Measurements from ENCODE around the gene UGT3A1. TPM values are rescaled to one million over a fixed set of nuclear protein-coding genes. Genes with fewer than 3 reads are reported as not detected.
"Not testable (repeated sequence)": the region's sequence is repeated elsewhere in the genome, so short reads cannot be mapped to it uniquely, and the experiment has no call there.

Gene UGT3A1
- total RNA-seq, 4 donors from 2014 or later, result 0.42 to 4.6 (median 2.1) TPM

DNA sequence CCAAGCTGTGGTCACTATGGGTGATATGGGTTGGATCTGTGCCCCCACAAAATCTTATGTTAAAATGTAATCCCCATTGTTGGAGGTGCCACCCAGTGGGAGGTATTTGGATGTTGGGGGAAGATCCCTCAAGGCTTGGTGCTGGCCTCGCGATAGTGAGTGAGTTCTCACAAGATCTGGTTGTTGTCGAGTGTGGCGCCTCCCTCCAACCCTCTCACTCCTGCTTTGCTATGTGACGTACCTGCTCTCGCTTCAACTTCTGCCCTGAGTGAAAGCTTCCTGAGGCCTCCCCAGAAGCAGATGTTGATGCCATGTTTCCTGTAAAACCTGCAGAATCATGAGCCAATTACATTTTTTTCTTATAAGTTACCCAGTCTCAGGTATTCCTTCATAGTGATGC lies 40.0 kb upstream of the UGT3A1 start:
- no peaks in the 10 kb centered on the region for H3K4me1 ChIP-seq
- DNase-seq, result no peak
- intact Hi-C loops (cut with DNase I; ENCODE audit: low total_unique reads) (no loop called here), in situ Hi-C loops (cut with MboI; ENCODE audit: low sequenced_read_pairs in 4 of 4) (no loop called here)
- H3K4me3 ChIP-seq, result no peak overlapping the region
- TF ChIP-seq POLR2A (IDR thresholded peaks at IDR 0.05), result no peak
- no peak overlapping the region for H3K27ac ChIP-seq
- no peaks in the 10 kb centered on the region for H3K27me3 ChIP-seq
- no peaks in the 10 kb centered on the region for H3K9me3 ChIP-seq
- H3K36me3 ChIP-seq, result no peaks in the 10 kb centered on the region
- no peak for ATAC-seq

DNA sequence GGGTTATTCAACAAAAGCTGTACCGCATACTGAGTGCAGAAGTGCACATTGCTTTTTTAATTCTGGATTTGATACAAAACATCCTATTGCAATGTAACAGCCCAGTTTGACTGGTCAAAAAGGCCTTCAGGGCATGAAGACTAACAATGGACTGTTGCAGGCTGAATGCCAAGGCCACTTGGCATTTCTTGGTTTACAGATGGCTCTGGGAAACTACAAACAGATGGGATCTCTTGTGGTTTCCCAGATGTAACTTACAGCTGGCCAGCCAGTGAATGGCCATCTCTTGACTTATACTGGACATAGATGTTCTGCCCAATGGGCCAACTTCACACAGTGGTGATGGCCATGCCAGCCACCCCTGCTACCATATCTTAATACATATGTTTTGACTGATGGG lies 38.7 kb upstream of the UGT3A1 start:
- TF ChIP-seq, protein P1, sequence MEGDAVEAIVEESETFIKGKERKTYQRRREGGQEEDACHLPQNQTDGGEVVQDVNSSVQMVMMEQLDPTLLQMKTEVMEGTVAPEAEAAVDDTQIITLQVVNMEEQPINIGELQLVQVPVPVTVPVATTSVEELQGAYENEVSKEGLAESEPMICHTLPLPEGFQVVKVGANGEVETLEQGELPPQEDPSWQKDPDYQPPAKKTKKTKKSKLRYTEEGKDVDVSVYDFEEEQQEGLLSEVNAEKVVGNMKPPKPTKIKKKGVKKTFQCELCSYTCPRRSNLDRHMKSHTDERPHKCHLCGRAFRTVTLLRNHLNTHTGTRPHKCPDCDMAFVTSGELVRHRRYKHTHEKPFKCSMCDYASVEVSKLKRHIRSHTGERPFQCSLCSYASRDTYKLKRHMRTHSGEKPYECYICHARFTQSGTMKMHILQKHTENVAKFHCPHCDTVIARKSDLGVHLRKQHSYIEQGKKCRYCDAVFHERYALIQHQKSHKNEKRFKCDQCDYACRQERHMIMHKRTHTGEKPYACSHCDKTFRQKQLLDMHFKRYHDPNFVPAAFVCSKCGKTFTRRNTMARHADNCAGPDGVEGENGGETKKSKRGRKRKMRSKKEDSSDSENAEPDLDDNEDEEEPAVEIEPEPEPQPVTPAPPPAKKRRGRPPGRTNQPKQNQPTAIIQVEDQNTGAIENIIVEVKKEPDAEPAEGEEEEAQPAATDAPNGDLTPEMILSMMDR (IDR thresholded peaks at IDR 0.05 in 4 of 5, conservative IDR thresholded peaks at IDR 0.05 in 1 of 5), result no peak
- TF ChIP-seq POLR2A (IDR thresholded peaks at IDR 0.05), result no peak
- Histone ChIP-seq H3K4me3 (no peak overlapping the region), H3K9me3 (no peaks in the 10 kb centered on the region), H3K27me3 (no peaks in the 10 kb centered on the region), H3K36me3 (no peaks in the 10 kb centered on the region), H3K4me1 (no peaks in the 10 kb centered on the region), H3K27ac (no peak overlapping the region)
- in situ Hi-C loops (cut with MboI; ENCODE audit: low sequenced_read_pairs in 4 of 4) (no loop called here), intact Hi-C loops (cut with DNase I; ENCODE audit: low total_unique reads) (no loop called here)
- DNase-seq, result no peak
- ATAC-seq, result no peak

DNA sequence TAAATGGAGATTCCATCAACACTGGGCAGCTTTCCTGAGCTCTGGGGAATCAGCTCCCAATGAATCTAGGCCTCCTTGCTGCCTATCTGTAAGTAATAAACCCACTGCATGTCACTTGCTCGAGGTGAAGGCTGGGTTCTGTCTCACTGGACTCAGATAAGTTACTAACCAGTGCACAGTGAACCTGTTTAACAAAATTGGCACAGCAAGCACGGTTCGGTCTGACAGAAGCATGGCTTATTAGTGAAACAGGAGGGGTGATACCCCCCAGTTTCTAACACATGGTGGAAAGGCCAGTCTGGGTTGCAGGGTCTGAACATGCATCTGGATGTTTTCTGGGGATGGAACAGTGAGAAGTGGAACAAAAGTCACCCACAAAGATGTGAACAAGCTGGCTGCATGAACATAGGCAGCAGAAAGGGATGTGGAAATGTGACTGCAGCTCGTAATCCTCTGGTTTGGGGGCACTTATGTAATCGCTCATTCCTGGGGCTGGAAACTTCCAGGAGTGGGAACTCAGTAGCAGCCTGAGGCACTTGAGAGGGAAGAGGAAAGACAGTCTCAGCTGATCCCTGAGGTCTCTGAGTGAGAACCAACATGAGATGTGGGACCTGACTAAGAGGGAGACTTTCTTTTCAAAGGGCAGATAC lies 37.8 kb upstream of the UGT3A1 start:
- H3K27ac ChIP-seq, result no peak overlapping the region
- no peak overlapping the region for H3K4me3 ChIP-seq
- ATAC-seq (no peak), DNase-seq (no peak)
- TF ChIP-seq, protein P1 (IDR thresholded peaks at IDR 0.05 in 4 of 5, conservative IDR thresholded peaks at IDR 0.05 in 1 of 5), result no peak
- no peak for TF ChIP-seq POLR2A (IDR thresholded peaks at IDR 0.05)
- H3K9me3 ChIP-seq, result no peaks in the 10 kb centered on the region
- intact Hi-C loops (cut with DNase I; ENCODE audit: low total_unique reads) (no loop called here), in situ Hi-C loops (cut with MboI; ENCODE audit: low sequenced_read_pairs in 4 of 4) (no loop called here)
- no peaks in the 10 kb centered on the region for H3K4me1 ChIP-seq
- no peaks in the 10 kb centered on the region for H3K27me3 ChIP-seq
- H3K36me3 ChIP-seq, result no peaks in the 10 kb centered on the region

DNA sequence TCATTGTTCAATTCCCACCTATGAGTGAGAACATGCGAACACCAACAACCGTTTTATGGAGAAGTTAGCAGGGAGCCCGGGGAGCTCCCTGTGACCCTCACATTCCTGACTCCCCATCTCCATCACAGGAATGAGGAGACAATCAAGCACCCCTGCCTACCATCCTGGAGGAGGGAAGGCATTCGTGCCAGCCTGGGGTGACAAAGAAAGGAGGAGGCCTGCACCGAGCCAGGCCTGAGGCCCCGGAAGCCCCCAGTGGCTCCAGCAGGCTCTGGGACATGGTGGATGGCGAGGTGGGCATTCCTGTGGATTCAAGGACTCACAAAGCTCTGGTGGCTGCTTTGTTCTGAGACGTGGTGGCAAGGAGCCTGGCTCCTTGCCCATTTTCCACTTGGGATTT lies 36.5 kb upstream of the UGT3A1 start:
- TF ChIP-seq POLR2A (IDR thresholded peaks at IDR 0.05), result no peak
- TF ChIP-seq, protein P1 (IDR thresholded peaks at IDR 0.05 in 4 of 5, conservative IDR thresholded peaks at IDR 0.05 in 1 of 5), result no peak
- H3K4me1 ChIP-seq, result no peaks in the 10 kb centered on the region
- no peaks in the 10 kb centered on the region for H3K27me3 ChIP-seq
- ATAC-seq, result no peak
- in situ Hi-C loops (cut with MboI; ENCODE audit: low sequenced_read_pairs in 4 of 4), result no loop called here
- H3K9me3 ChIP-seq, result no peaks in the 10 kb centered on the region
- no peaks in the 10 kb centered on the region for H3K36me3 ChIP-seq
- DNase-seq, result no peak
- no peak overlapping the region for H3K4me3 ChIP-seq
- intact Hi-C loops (cut with DNase I; ENCODE audit: low total_unique reads), result no loop called here
- H3K27ac ChIP-seq, result no peak overlapping the region

DNA sequence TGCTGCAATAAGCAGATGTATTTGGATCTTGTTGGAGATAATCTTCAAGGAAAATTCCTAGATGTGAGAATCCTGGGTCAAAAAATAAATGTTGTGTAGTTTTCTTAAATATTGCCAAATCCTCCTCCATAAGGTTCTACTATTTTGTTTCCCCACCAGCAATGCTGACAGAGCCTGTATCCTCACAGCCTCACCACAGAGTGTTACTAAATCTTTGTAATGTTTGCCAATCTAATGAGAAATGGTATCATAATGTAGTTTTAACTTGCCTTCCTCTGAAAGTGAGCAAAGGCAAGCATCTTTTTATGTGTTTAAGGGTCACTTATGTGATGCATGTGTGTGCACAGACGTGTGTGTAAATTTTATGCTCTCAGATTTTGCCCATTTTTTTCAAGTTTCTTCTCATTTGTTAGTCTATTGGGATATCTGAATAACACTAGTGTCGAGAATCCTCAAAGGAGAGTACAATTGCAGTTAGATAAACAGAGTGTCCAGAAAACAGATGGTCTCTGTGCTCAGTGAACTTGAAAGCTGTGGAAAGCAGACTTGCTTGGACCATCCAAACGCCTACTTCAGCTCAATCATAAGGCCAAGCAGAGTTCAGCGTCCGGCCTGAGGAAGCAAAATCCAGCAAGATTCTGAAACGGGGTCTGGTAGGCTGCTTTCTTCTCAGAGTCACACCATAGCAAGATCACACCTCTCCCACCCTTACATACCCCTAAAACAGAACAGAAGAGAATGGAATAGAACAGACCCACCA lies 35.7 kb upstream of the UGT3A1 start:
- DNase-seq, result no peak
- Histone ChIP-seq H3K27ac (no peak overlapping the region), H3K36me3 (no peaks in the 10 kb centered on the region), H3K9me3 (no peaks in the 10 kb centered on the region), H3K4me1 (no peaks in the 10 kb centered on the region), H3K4me3 (no peak overlapping the region), H3K27me3 (no peaks in the 10 kb centered on the region)
- in situ Hi-C loops (cut with MboI; ENCODE audit: low sequenced_read_pairs in 4 of 4) (no loop called here), intact Hi-C loops (cut with DNase I; ENCODE audit: low total_unique reads) (no loop called here)
- no peak for ATAC-seq
- TF ChIP-seq, protein P1 (IDR thresholded peaks at IDR 0.05 in 4 of 5, conservative IDR thresholded peaks at IDR 0.05 in 1 of 5), result no peak
- no peak for TF ChIP-seq POLR2A (IDR thresholded peaks at IDR 0.05)

DNA sequence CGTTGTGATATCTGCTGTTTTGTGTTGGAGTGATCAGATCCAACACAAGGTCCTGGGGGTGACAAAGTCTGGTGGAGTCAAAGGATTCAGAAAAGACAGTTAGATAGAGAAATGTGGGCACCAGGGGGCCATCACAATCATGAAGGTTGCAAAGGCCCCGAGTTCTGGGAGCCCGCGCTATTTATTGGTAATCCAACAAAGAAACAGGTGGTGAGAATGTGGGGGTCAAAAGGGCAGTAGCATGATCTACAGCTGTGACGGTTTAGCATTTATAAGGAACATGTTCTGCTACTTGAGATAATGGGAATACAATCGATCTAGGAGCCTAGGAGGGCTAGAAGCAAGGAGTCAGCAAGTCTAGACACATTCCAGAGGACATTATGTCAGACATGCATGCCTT lies 31.1 kb upstream of the UGT3A1 start:
- H3K27me3 ChIP-seq; H3K27ac ChIP-seq; H3K4me1 ChIP-seq; DNase-seq; in situ Hi-C loops (cut with MboI; ENCODE audit: low sequenced_read_pairs in 4 of 4); H3K9me3 ChIP-seq; intact Hi-C loops (cut with DNase I; ENCODE audit: low total_unique reads); H3K36me3 ChIP-seq; ATAC-seq; H3K4me3 ChIP-seq: not testable (repeated sequence)

DNA sequence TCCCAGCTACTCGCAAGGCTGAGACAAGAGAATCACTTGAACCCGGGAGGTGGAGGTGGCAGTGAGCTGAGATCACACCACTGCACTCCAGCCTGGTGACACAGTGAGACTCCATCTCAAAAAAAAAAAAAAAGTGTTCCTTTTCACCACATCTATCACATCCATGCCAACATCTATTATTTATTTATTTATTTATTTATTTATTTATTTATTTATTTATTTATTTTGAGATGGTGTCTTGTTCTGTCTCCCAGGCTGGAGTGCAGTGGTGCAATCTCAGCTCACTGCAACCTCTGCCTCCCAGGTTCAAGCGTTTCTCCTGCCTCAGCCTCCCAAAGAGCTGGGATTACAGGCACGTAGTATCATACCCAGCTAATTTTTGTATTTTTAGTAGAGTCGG lies 28.4 kb upstream of the UGT3A1 start:
- intact Hi-C loops (cut with DNase I; ENCODE audit: low total_unique reads); H3K27me3 ChIP-seq; H3K27ac ChIP-seq; ATAC-seq; DNase-seq; H3K4me3 ChIP-seq; H3K9me3 ChIP-seq; in situ Hi-C loops (cut with MboI; ENCODE audit: low sequenced_read_pairs in 4 of 4); H3K36me3 ChIP-seq: not testable (repeated sequence)
- peaks cover 11 to 21% of the 10 kb centered on the region in 2 donors for H3K4me1 ChIP-seq
